HEK293 (cell line): ENCODE results near the gene HOXC11.

Source experiments
- EGR2 ChIP-seq: fragments of 450-650 bp; formaldehyde crosslinking; IDR thresholded peaks from 2 replicates; pipeline ENCODE4 v1.5.1; 2016; ENCODE audit warnings: low read depth, missing biosample characterization, missing genetic modification characterization
- GLIS1 ChIP-seq: fragments of 450-650 bp; formaldehyde crosslinking; IDR thresholded peaks from 2 replicates; pipeline ENCODE4 v1.5.1; 2016; ENCODE audit warnings: missing biosample characterization, missing genetic modification characterization
- KLF8 ChIP-seq: fragments of 450-650 bp; formaldehyde crosslinking; IDR thresholded peaks from 2 replicates; pipeline ENCODE4 v1.5.1; 2016; ENCODE audit warnings: missing biosample characterization, missing genetic modification characterization
- PRDM10 ChIP-seq: fragments of 450-650 bp; formaldehyde crosslinking; IDR thresholded peaks from 2 replicates; pipeline ENCODE4 v1.5.1; 2016; ENCODE audit warnings: missing biosample characterization, missing genetic modification characterization
- PRDM4 ChIP-seq: fragments of 450-650 bp; formaldehyde crosslinking; IDR thresholded peaks from 2 replicates; pipeline ENCODE4 v1.5.1; 2017; ENCODE audit warnings: missing biosample characterization, missing genetic modification characterization
- SALL2 ChIP-seq: fragments of 450-650 bp; formaldehyde crosslinking; IDR thresholded peaks from 2 replicates; pipeline ENCODE4 v1.5.0; 2017; ENCODE audit warnings: missing biosample characterization, mild to moderate bottlenecking, missing genetic modification characterization, borderline replicate concordance
- YY2 ChIP-seq: fragments of 450-650 bp; formaldehyde crosslinking; IDR thresholded peaks from 2 replicates; pipeline ENCODE4 v1.5.1; 2016; ENCODE audit warnings: missing biosample characterization, missing genetic modification characterization
- ZBTB11 ChIP-seq: fragments of 450-650 bp; formaldehyde crosslinking; conservative IDR thresholded peaks from 2 replicates; pipeline ENCODE4 v1.5.1; 2016; ENCODE audit warnings: low read depth, missing biosample characterization, missing genetic modification characterization
- ZFHX2 ChIP-seq: fragments of 450-650 bp; formaldehyde crosslinking; conservative IDR thresholded peaks from 2 replicates; pipeline ENCODE4 v1.5.1; 2016; ENCODE audit warnings: missing biosample characterization, missing genetic modification characterization
- ZFP41 ChIP-seq: fragments of 450-650 bp; formaldehyde crosslinking; IDR thresholded peaks from 2 replicates; pipeline ENCODE4 v1.5.1; 2016; ENCODE audit warnings: missing biosample characterization, missing genetic modification characterization, borderline replicate concordance
- ZNF133 ChIP-seq: fragments of 450-650 bp; formaldehyde crosslinking; IDR thresholded peaks from 2 replicates; pipeline ENCODE4 v1.5.1; 2016; ENCODE audit warnings: missing biosample characterization, missing genetic modification characterization
- ZNF16 ChIP-seq: fragments of 450-650 bp; formaldehyde crosslinking; IDR thresholded peaks from 2 replicates; pipeline ENCODE4 v1.5.1; 2016; ENCODE audit warnings: low read depth, missing biosample characterization, missing genetic modification characterization
- ZNF18 ChIP-seq: fragments of 450-650 bp; formaldehyde crosslinking; IDR thresholded peaks from 2 replicates; pipeline ENCODE4 v1.5.1; 2016; ENCODE audit warnings: missing biosample characterization, missing genetic modification characterization
- ZNF2 ChIP-seq: fragments of 450-650 bp; formaldehyde crosslinking; IDR thresholded peaks from 2 replicates; pipeline ENCODE4 v1.5.1; 2016; ENCODE audit warnings: missing biosample characterization, missing genetic modification characterization
- ZNF211 ChIP-seq: fragments of 450-650 bp; formaldehyde crosslinking; IDR thresholded peaks from 2 replicates; pipeline ENCODE4 v1.5.1; 2016; ENCODE audit warnings: low read depth, missing biosample characterization, missing genetic modification characterization
- ZNF24 ChIP-seq: fragments of 450-650 bp; formaldehyde crosslinking; IDR thresholded peaks from 2 replicates; pipeline ENCODE4 v1.5.1; 2016; ENCODE audit warnings: missing biosample characterization, missing genetic modification characterization
- ZNF335 ChIP-seq: fragments of 450-650 bp; formaldehyde crosslinking; conservative IDR thresholded peaks from 2 replicates; pipeline ENCODE4 v1.5.1; 2016; ENCODE audit warnings: missing biosample characterization, missing genetic modification characterization
- ZNF354C ChIP-seq: fragments of 450-650 bp; formaldehyde crosslinking; IDR thresholded peaks from 2 replicates; pipeline ENCODE4 v1.5.1; 2016; ENCODE audit warnings: missing biosample characterization, missing genetic modification characterization, low read depth, borderline replicate concordance
- ZNF423 ChIP-seq: fragments of 450-650 bp; formaldehyde crosslinking; IDR thresholded peaks from 2 replicates; pipeline ENCODE4 v1.5.1; 2016; ENCODE audit warnings: missing biosample characterization, missing genetic modification characterization
- ZNF501 ChIP-seq: fragments of 450-650 bp; formaldehyde crosslinking; IDR thresholded peaks from 2 replicates; pipeline ENCODE4 v1.5.1; 2016; ENCODE audit warnings: missing biosample characterization, missing genetic modification characterization
- ZNF514 ChIP-seq: fragments of 450-650 bp; formaldehyde crosslinking; IDR thresholded peaks from 2 replicates; pipeline ENCODE4 v1.5.1; 2016; ENCODE audit warnings: missing biosample characterization, missing genetic modification characterization
- ZNF529 ChIP-seq: fragments of 450-650 bp; formaldehyde crosslinking; IDR thresholded peaks from 2 replicates; pipeline ENCODE4 v1.5.1; 2017; ENCODE audit warnings: missing genetic modification characterization, missing biosample characterization; ENCODE audit not compliant: insufficient replicate concordance
- ZNF623 ChIP-seq: fragments of 450-650 bp; formaldehyde crosslinking; IDR thresholded peaks from 2 replicates; pipeline ENCODE4 v1.5.1; 2016; ENCODE audit warnings: missing biosample characterization, missing genetic modification characterization
- ZNF654 ChIP-seq: fragments of 450-650 bp; formaldehyde crosslinking; IDR thresholded peaks from 2 replicates; pipeline ENCODE4 v1.5.1; 2016; ENCODE audit warnings: low read depth, missing biosample characterization, missing genetic modification characterization
- ZSCAN5A ChIP-seq: fragments of 450-650 bp; formaldehyde crosslinking; IDR thresholded peaks from 2 replicates; pipeline ENCODE4 v1.5.1; 2016; ENCODE audit warnings: missing biosample characterization, missing genetic modification characterization

The HOXC11 gene

GRCh38 chr12:53985994-53986685, 13.2 kb downstream of the HOXC11 start (continued):
- TF ChIP-seq ZNF211 (tag by site-specific recombination) (no peak), EGR2 (tag by site-specific recombination) (0 out of 2 replicates have a peak, but pooled peaks have one; percentile 22), ZNF623 (no peak), ZFP41 (no peak), ZNF423 (peak; percentile 43; the same call in 1 of the 2 replicates), ZNF335 (tag by site-specific recombination) (peak; percentile 45), ZSCAN5A (tag by site-specific recombination) (no peak), PRDM4 (tag by site-specific recombination) (no peak), ZNF654 (tag by site-specific recombination) (no peak), ZFHX2 (tag by site-specific recombination) (peak; percentile 70), ZNF16 (tag by site-specific recombination) (no peak), ZNF354C (tag by site-specific recombination) (no peak), ZNF529 (tag by site-specific recombination) (no peak), ZNF133 (tag by site-specific recombination) (no peak), ZBTB11 (tag by site-specific recombination) (no peak), GLIS1 (tag by site-specific recombination) (peak; percentile 43; the same call in 1 of the 2 replicates), ZNF501 (tag by site-specific recombination) (peak; percentile 32; the same call in 1 of the 2 replicates), ZNF514 (no peak), ZNF18 (tag by site-specific recombination) (no peak), PRDM10 (tag by site-specific recombination) (peak; percentile 71), YY2 (tag by site-specific recombination) (0 out of 2 replicates have a peak, but pooled peaks have one; percentile 43), ZNF24 (tag by site-specific recombination) (no peak), KLF8 (tag by site-specific recombination) (peak; percentile 34; the same call in 1 of the 2 replicates), SALL2 (tag by site-specific recombination) (no peak), ZNF2 (tag by site-specific recombination) (0 out of 2 replicates have a peak, but pooled peaks have one; percentile 12)
